Midbrain (tissue), 1 donor: Measurements from ENCODE around the gene PNPLA4.

Experiments used
- DNase-seq: peaks from one replicate; lab custom pipeline; 2025; lab: John Stamatoyannopoulos, UW

The PNPLA4 gene

DNA sequence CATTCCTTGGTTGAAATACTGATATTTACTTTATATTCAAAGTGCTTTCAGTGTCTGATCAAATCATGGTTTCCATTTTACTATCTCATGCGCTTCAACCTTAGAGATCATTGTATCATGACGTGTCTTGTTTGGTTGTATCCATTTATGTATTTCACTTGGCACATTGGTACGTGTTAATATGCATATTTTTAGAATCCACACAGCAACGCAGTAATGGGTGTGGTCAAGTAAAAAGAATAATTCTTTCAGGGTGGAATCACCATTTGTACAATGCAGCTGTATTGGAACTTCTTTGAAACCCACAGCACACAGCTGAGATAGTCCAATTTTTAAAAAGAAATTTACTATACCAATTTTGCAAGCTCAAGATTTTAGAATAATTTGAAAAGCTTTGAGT lies 55.2 kb downstream of the PNPLA4 start:
- DNase-seq, result no peak

DNA sequence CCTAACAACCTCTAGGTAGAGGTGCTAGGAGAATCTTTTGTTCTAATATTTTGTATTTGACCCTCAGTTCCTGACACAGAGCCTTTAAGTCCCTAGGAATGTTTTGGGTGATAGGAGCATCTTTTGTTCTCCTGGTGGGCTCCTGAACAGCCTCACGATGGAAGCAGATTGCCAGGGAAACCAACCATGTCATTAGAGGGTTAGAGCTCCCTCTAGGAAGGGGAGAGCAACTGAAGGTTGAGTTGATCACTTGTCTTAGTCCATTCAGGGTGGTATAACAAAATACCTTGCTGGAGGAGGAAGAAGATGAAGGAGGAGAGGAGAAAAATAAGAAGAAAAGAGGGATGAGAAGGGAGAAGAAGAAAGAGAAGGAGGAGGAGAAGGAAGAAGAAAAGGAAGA lies 75.0 kb downstream of the PNPLA4 start:
- DNase-seq, result no peak
